M059J (cell line): Measurements from ENCODE around the gene PDE1C. TPM values are rescaled to one million over a fixed set of nuclear protein-coding genes. Genes with fewer than 3 reads are reported as not detected.

Experiments
- DNase-seq: peaks from one replicate; pipeline ENCODE4 v3.0.0-alpha.2; 2012; ENCODE audit warnings: low read depth
- total RNA-seq: library from RNA; depleted of rRNA; stranded (reverse); fragments of >200 nt; shearing (Covaris generic); gene quantifications from 2 replicates; pipeline ENCODE4 v1.2.3, GENCODE V29; 2014

Gene PDE1C
- total RNA-seq, 1 experiment from 2014 or later, result 70.6 TPM

DNA sequence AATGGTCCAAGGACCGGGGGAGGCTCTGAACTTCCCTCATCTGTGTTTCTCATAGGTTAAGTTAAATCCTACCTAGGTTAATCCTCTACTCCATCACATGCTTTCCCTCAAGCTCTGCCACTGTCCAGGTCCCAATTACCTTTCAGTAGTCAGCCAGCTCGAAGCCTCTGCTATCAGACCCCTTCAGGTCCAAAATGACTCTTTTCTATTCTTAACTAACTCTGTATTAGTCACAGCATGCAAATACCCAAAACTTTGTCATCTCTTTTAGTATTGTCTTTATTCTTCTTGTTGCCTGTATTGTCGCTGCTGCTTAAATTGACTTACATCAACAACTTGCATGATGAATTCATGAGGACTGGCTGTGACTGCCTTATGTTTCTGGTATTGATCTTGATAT, 367.9 kb downstream of the PDE1C start:
- no peak for DNase-seq
